K562 (cell line): ENCODE data around the gene CTNNA3. TPM values are rescaled to one million over a fixed set of nuclear protein-coding genes. Genes with fewer than 3 reads are reported as not detected.

Experiments
- ATAC-seq: fragments of 200-7000 bp; cut with Tn5 transposase; 3 replicates; pipeline ENCODE4 v1.9.1; 2020; ENCODE audit warnings: moderate library complexity
- BruUV-seq: library from RNA; stranded (reverse); fragments of 400-500 nt; replicated peaks from 2 replicates; lab custom pipeline; 2021; lab: Mats Ljungman, UMichigan
- CTCF ChIA-PET: fragments of 300-600 bp; formaldehyde crosslinking; extraction: SDS; loops from one replicate; lab custom pipeline; 2021; ENCODE audit warnings: low intra/inter-chr PET ratio; lab: Yijun Ruan, JAX
- POLR2A ChIA-PET: fragments of 300-600, 350-650 bp; sonication (Branson Sonifier 250); formaldehyde crosslinking; extraction: SDS; loops from one replicate; lab custom pipeline; 2021; ENCODE audit warnings: antibody characterized with exemption, inconsistent platforms; lab: Yijun Ruan, JAX
- DNase-seq, 4 experiments: peaks; one replicate each; pipeline versions ENCODE4 v3.0.0 to v3.0.0-alpha.2; 2011 to 2018; ENCODE audit warnings: low spot score in 3 of 4, mixed read lengths in 3 of 4; ENCODE audit errors: extremely low read depth in 1 of 4
- FAIRE-seq: peaks from 2 replicates; lab custom pipeline; 2011; peaks lifted over from hg19 to GRCh38; lab: Jason Lieb, UNC
- H2AFZ ChIP-seq: 2 replicates; pipeline ENCODE4 v1.6.0; 2011; ENCODE audit warnings: low read depth, low read length, control low read depth, inconsistent platforms
- H3K27ac ChIP-seq: fragments of 200-600 bp; 3 replicates; pipeline ENCODE4 v1.8.0; 2011; ENCODE audit warnings: low read depth, mild to moderate bottlenecking, control low read depth, inconsistent platforms, low read length, moderate library complexity, mixed read lengths; ENCODE audit errors: extremely low read depth
- H3K27me3 ChIP-seq, 2 experiments: fragments of 300-600 bp in 1 of 2; 2 replicates in 1 of 2; 3 replicates in 1 of 2; pipeline versions ENCODE4 v1.6.0 to v1.8.0; 2011; ENCODE audit warnings: inconsistent platforms in 2 of 2, low read length in 2 of 2, mild to moderate bottlenecking in 1 of 2, mixed read lengths in 1 of 2, moderate library complexity in 1 of 2; ENCODE audit not compliant: control insufficient read depth in 2 of 2, insufficient read depth in 2 of 2
- H3K36me3 ChIP-seq: fragments of 300-600 bp; 3 replicates; pipeline ENCODE4 v1.8.0; 2011; ENCODE audit warnings: mild to moderate bottlenecking, low read length, inconsistent platforms; ENCODE audit not compliant: control insufficient read depth, insufficient read depth
- H3K4me1 ChIP-seq, 2 experiments: fragments of 200-600 bp in 1 of 2; replicated peaks in 1 of 2; 2 replicates in 1 of 2; 3 replicates in 1 of 2; pipeline versions ENCODE4 v1.5.1 to v1.8.0; 2011; ENCODE audit warnings: inconsistent platforms in 2 of 2, low read length in 2 of 2, mild to moderate bottlenecking in 1 of 2, mixed read lengths in 1 of 2, moderate library complexity in 1 of 2; ENCODE audit not compliant: control insufficient read depth in 2 of 2, insufficient read depth in 2 of 2
- H3K4me2 ChIP-seq: 2 replicates; pipeline ENCODE4 v1.6.1; 2011; ENCODE audit warnings: low read length, control low read depth, inconsistent platforms, mixed read lengths; ENCODE audit not compliant: insufficient read depth
- H3K4me3 ChIP-seq: fragments of 200-600 bp; sonication (generic), shearing (Covaris generic); 2 replicates; pipeline ENCODE4 v1.5.1; 2016; ENCODE audit warnings: control low read depth, inconsistent platforms
- H3K79me2 ChIP-seq: fragments of 200-600 bp; 3 replicates; pipeline ENCODE4 v1.8.0; 2011; ENCODE audit warnings: low read length, inconsistent platforms; ENCODE audit not compliant: control insufficient read depth, insufficient read depth
- H3K9ac ChIP-seq, 2 experiments: 2 replicates each; pipeline versions ENCODE4 v1.6.0 to v1.6.1; 2011; ENCODE audit warnings: low read depth in 2 of 2, low read length in 2 of 2, control low read depth in 1 of 2, inconsistent platforms in 1 of 2, mild to moderate bottlenecking in 1 of 2, mixed read lengths in 1 of 2; ENCODE audit not compliant: insufficient read depth in 1 of 2
- H3K9me1 ChIP-seq: one replicate; pipeline ENCODE4 v1.6.0; 2011; ENCODE audit warnings: inconsistent platforms, mild to moderate bottlenecking, low read length, moderate library complexity; ENCODE audit not compliant: control insufficient read depth, insufficient read depth
- H3K9me3 ChIP-seq: replicated peaks from 2 replicates; pipeline ENCODE4 v1.5.1; 2011; ENCODE audit warnings: low read depth, low read length, inconsistent platforms; ENCODE audit not compliant: control insufficient read depth, insufficient read depth
- H4K20me1 ChIP-seq: replicated peaks from 2 replicates; pipeline ENCODE4 v1.6.1; 2011; ENCODE audit warnings: low read length, inconsistent platforms, mixed read lengths; ENCODE audit not compliant: control insufficient read depth, insufficient read depth
- DIDO1 ChIP-seq: fragments of 450-650 bp; IDR thresholded peaks from 2 replicates; pipeline ENCODE4 v1.6.1; 2016; ENCODE audit warnings: low read depth, missing biosample characterization, missing genetic modification characterization
- ETV1 ChIP-seq: fragments of 450-650 bp; conservative IDR thresholded peaks from 2 replicates; pipeline ENCODE4 v1.6.1; 2016; ENCODE audit warnings: missing genetic modification characterization, control low read depth, low read depth, missing compliant biosample characterization
- GTF2A2 ChIP-seq: IDR thresholded peaks from 2 replicates; pipeline ENCODE4 v1.6.1; 2016; ENCODE audit warnings: mild to moderate bottlenecking, missing genetic modification characterization, missing compliant biosample characterization
- ILK ChIP-seq: fragments of 450-650 bp; IDR thresholded peaks from 2 replicates; pipeline ENCODE4 v1.6.1; 2016; ENCODE audit warnings: missing genetic modification characterization, low read depth, mild to moderate bottlenecking, missing compliant biosample characterization, moderate library complexity, borderline replicate concordance
- KLF1 ChIP-seq: fragments of 450-650 bp; IDR thresholded peaks from 2 replicates; pipeline ENCODE4 v1.6.1; 2016; ENCODE audit warnings: missing genetic modification characterization, missing compliant biosample characterization
- NELFE ChIP-seq: IDR thresholded peaks from 2 replicates; pipeline ENCODE4 v1.6.1; 2011; ENCODE audit warnings: mild to moderate bottlenecking; ENCODE audit not compliant: insufficient read depth, insufficient read length
- NFRKB ChIP-seq: fragments of 450-650 bp; IDR thresholded peaks from 2 replicates; pipeline ENCODE4 v1.6.1; 2016; ENCODE audit warnings: low read depth
- RNF2 ChIP-seq: sonication (generic); IDR thresholded peaks from 2 replicates; pipeline ENCODE4 v1.6.1; 2016
- SAP30 ChIP-seq: fragments of 200-600 bp; sonication (generic); IDR thresholded peaks from 2 replicates; pipeline ENCODE4 v1.6.1; 2012; ENCODE audit warnings: borderline replicate concordance, low read depth, mild to moderate bottlenecking, moderate library complexity, low read length, control low read depth, inconsistent platforms; ENCODE audit not compliant: insufficient read depth, poor library complexity, severe bottlenecking
- STAT6 ChIP-seq: sonication (generic); formaldehyde crosslinking; IDR thresholded peaks from 2 replicates; pipeline ENCODE4 v1.8.1; 2023; ENCODE audit warnings: mild to moderate bottlenecking, missing genetic modification reagents
- TEAD4 ChIP-seq, 2 experiments: sonication (generic) in 1 of 2; formaldehyde crosslinking in 1 of 2; IDR thresholded peaks; 2 replicates each; pipeline versions ENCODE4 v1.6.1 to v1.8.0; 2012 to 2022; ENCODE audit warnings: borderline replicate concordance in 1 of 2, inconsistent platforms in 1 of 2, low read length in 1 of 2, mild to moderate bottlenecking in 1 of 2, missing genetic modification reagents in 1 of 2
- TRIM25 ChIP-seq: fragments of 450-650 bp; IDR thresholded peaks from 2 replicates; pipeline ENCODE4 v1.7.0; 2016; ENCODE audit warnings: borderline replicate concordance
- ZFP36 ChIP-seq: fragments of 150-350 bp; IDR thresholded peaks from 2 replicates; pipeline ENCODE4 v1.6.1; 2018; ENCODE audit warnings: low read length, low read depth; ENCODE audit not compliant: partially characterized antibody
- ZNF277 ChIP-seq: fragments of 250-450 bp; sonication (Bioruptor Pico); IDR thresholded peaks from 2 replicates; pipeline ENCODE4 v1.8.0; 2022; ENCODE audit warnings: inconsistent platforms, mild to moderate bottlenecking, moderate library complexity, borderline replicate concordance
- ZNF551 ChIP-seq: fragments of 250-450 bp; sonication (Bioruptor Pico); IDR thresholded peaks from 2 replicates; pipeline ENCODE4 v1.5.0; 2021; ENCODE audit warnings: mild to moderate bottlenecking, moderate library complexity
- ZNF780A ChIP-seq: fragments of 250-450 bp; sonication (Bioruptor Pico); IDR thresholded peaks from 2 replicates; pipeline ENCODE4 v1.5.0; 2021; ENCODE audit warnings: mild to moderate bottlenecking
- WGBS: fragments of 100-300 bp; shearing (Covaris generic); methylation state at CpG from one replicate; pipeline ENCODE4 v1.1.6; 2016; ENCODE audit warnings: low coverage, mixed read lengths; ENCODE audit not compliant: insufficient coverage; ENCODE audit errors: missing lambda C conversion rate; 5-methylcytosine and 5-hydroxymethylcytosine counted together
- in situ Hi-C: fragments of 300-500 bp; cut with MboI; formaldehyde crosslinking; loops from 4 replicates; pipeline ENCODE4 v1.15.0; 2018; ENCODE audit warnings: inconsistent platforms, mixed read lengths
- intact Hi-C: fragments of 100-400 bp; cut with micrococcal nuclease; formaldehyde crosslinking; loops from 2 replicates; pipeline ENCODE4 v1.14.2; 2022
- polyA plus RNA-seq, 8 experiments: library from polyadenylated mRNA; depleted of rRNA in 4 of 8; stranded (reverse) in 5 of 8; unstranded in 3 of 8; fragments of >200 nt; fragmentation: Nextera tagmentation in 2 of 8; fragmentation: Illumina TruSeq in 1 of 8; extraction: Ambion mirVana in 2 of 8; extraction: Trizol in 1 of 8; gene quantifications; 2 replicates each; pipeline versions ENCODE4 v1.2.1 to v1.2.3, GENCODE V29; 2011 to 2014; ENCODE audit warnings: inconsistent platforms in 1 of 8, missing spikeins in 1 of 8
- total RNA-seq, 7 experiments: library from RNA; depleted of rRNA in 6 of 7; stranded (reverse); fragments of >200 nt in 6 of 7; fragmentation: Illumina TruSeq in 2 of 7; extraction: Trizol in 2 of 7; gene quantifications; 2 replicates each; pipeline versions ENCODE4 v1.2.1 to v1.2.3, GENCODE V29; 2011 to 2021; ENCODE audit warnings: low replicate concordance in 1 of 7

Gene CTNNA3
- total and polyA plus RNA-seq, 9 of the 15 experiments (the other 6 are each of a cell fraction or from before 2014, with no cell fraction given): 0.04 TPM; not detected in 8

GRCh38 chr10:67433276-67433675 lies 262.7 kb downstream of the CTNNA3 start (continued):
- TF ChIP-seq SAP30: no peak

GRCh38 chr10:67402620-67403019 lies 293.4 kb downstream of the CTNNA3 start:
- 0% methylated on average over 3 of the region's 3 CpGs for WGBS
- in situ Hi-C loops: no loop called here
- BruUV-seq: no TSS peak
- no peak for ATAC-seq
- intact Hi-C loops: no loop called here
- 0 out of 2 replicates have a peak, but pooled peaks cover 1% of the 10 kb centered on the region for H3K9me3 ChIP-seq
- no peak overlapping the region for H3K4me2 ChIP-seq
- no peak for TF ChIP-seq ZNF780A (CRISPR knock-in tag)
- TF ChIP-seq ZFP36: no peak
- TF ChIP-seq KLF1 (tag): no peak
- no peak for TF ChIP-seq NFRKB
- TF ChIP-seq ETV1: no peak
- TF ChIP-seq STAT6 (CRISPR knock-in tag): no peak
- no peak for TF ChIP-seq ZNF277 (CRISPR knock-in tag)
- TF ChIP-seq ILK (tag): no peak
- no peak for TF ChIP-seq RNF2
- no peak for TF ChIP-seq ZNF551
- TF ChIP-seq TRIM25: no peak
- no peak for TF ChIP-seq DIDO1 (tag)
- TF ChIP-seq GTF2A2 (tag): no peak
- no peak for TF ChIP-seq NELFE
- no peak for TF ChIP-seq TEAD4 (IDR thresholded peaks at IDR 0.05; ENCODE audit: low read length)
- TF ChIP-seq TEAD4 (CRISPR knock-in tag; IDR thresholded peaks at IDR 0.05; ENCODE audit: borderline replicate concordance): no peak
- H3K9me1 ChIP-seq: no peaks in the 10 kb centered on the region
- H4K20me1 ChIP-seq: no peaks in the 10 kb centered on the region
- CTCF ChIA-PET: no interaction called here
- H3K36me3 ChIP-seq: no peaks in the 10 kb centered on the region
- H3K79me2 ChIP-seq: no peaks in the 10 kb centered on the region
- no peaks in the 10 kb centered on the region for H3K4me1 ChIP-seq
- FAIRE-seq: no peak
- H3K9ac ChIP-seq: no peak overlapping the region
- no peak overlapping the region for H3K27ac ChIP-seq
- POLR2A ChIA-PET: no interaction called here
- H2AFZ ChIP-seq: no peak overlapping the region
- no peak for DNase-seq
- H3K4me3 ChIP-seq: no peak overlapping the region
- H3K27me3 ChIP-seq: no peaks in the 10 kb centered on the region
